HUES6 (cell line): ENCODE measurements around the gene ARID5B.

Source experiments
- H3K27ac ChIP-seq: 2 replicates; pipeline ENCODE4 v1.7.0; 2013; ENCODE audit warnings: low read depth, mild to moderate bottlenecking, low read length, inconsistent platforms
- H3K27me3 ChIP-seq: 2 replicates; pipeline ENCODE4 v1.6.1; 2013; ENCODE audit warnings: low read length; ENCODE audit not compliant: control insufficient read depth, insufficient read depth
- H3K36me3 ChIP-seq: 2 replicates; pipeline ENCODE4 v1.6.1; 2013; ENCODE audit warnings: low read length; ENCODE audit not compliant: control insufficient read depth, insufficient read depth
- H3K4me1 ChIP-seq: 2 replicates; pipeline ENCODE4 v1.6.1; 2013; ENCODE audit warnings: low read length; ENCODE audit not compliant: control insufficient read depth, insufficient read depth
- H3K4me3 ChIP-seq: 2 replicates; pipeline ENCODE4 v1.5.1; 2013; ENCODE audit warnings: low read depth, low read length
- H3K9ac ChIP-seq: one replicate; pipeline ENCODE4 v1.6.1; 2013; ENCODE audit warnings: mild to moderate bottlenecking, low read length
- H3K9me3 ChIP-seq: 2 replicates; pipeline ENCODE4 v1.6.1; 2013; ENCODE audit warnings: low read depth, low read length; ENCODE audit not compliant: control insufficient read depth, insufficient read depth

The ARID5B gene

GRCh38 chr10:61984803-61985418 is 83.4 kb downstream of the ARID5B start:
- Histone ChIP-seq H3K4me3 (no peak overlapping the region), H3K9ac (no peak overlapping the region), H3K4me1 (peaks cover 30% of the 10 kb centered on the region), H3K9me3 (no peaks in the 10 kb centered on the region), H3K27me3 (no peaks in the 10 kb centered on the region), H3K36me3 (no peaks in the 10 kb centered on the region), H3K27ac (no peak overlapping the region)

GRCh38 chr10:61985715-61986114 is 84.2 kb downstream of the ARID5B start:
- no peaks in the 10 kb centered on the region for H3K27me3 ChIP-seq
- peaks cover 30% of the 10 kb centered on the region for H3K4me1 ChIP-seq
- H3K4me3 ChIP-seq = no peak overlapping the region
- no peaks in the 10 kb centered on the region for H3K9me3 ChIP-seq
- H3K9ac ChIP-seq = no peak overlapping the region
- no peak overlapping the region for H3K27ac ChIP-seq
- H3K36me3 ChIP-seq = no peaks in the 10 kb centered on the region

DNA sequence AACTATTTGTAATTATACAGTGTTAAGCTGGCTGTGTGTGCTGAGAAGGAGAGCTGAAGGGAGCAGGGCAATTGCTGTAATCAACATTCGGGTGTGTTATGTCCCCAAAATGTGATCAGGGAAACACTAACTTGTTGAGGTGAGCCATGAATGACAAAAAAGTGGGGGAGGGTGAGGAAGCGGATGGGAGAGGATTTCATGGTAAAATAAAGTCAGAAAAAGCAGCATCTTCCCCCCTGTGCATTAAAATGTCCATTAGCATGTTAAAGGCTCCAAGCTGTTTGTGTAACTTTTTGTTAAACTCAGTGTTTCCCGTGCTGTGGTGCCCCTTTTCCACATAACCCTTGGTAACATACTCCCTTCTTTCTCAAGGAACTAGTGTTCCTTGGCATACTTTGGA is 84.9 kb downstream of the ARID5B start:
- H3K27ac ChIP-seq = peak overlapping the region; percentile 31; the same call in 1 of the 2 replicates
- H3K4me1 ChIP-seq = peaks cover 30% of the 10 kb centered on the region
- no peaks in the 10 kb centered on the region for H3K9me3 ChIP-seq
- no peaks in the 10 kb centered on the region for H3K27me3 ChIP-seq
- no peak overlapping the region for H3K9ac ChIP-seq
- no peaks in the 10 kb centered on the region for H3K36me3 ChIP-seq
- peak overlapping the region; percentile 30; the same call in 1 of the 2 replicates for H3K4me3 ChIP-seq

DNA sequence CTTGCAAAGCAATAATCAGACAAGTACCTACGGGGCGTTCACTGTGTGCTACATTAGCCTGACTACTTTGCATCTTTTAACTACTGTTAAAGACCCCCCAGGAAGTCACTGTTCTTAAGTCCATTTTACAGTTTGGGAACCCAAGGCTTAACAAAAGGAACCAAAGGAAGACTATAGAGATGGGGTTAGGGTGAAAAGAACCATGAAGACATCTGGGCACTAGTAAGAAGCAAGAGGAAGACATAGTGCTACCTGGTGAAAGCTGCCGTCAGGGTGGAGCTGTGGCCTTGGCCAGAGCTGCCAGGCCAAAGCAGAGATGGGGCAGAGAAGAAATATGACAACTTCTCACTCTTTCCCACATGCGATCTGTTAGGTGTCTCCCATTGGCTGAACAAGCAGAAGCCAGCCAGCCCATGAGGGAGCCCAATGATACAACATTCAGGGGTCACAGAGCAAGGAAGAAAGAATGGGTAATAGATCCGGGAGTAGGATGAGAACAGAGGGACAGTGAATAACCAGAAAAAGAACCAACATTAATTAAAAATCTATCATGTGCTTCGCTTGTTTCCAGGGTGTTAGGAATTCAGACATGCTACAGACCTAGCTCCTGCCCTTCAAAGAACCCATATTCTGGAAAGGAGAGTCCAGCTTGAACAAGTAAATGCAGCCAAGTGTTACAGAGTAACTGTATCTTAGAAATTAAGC is 85.4 kb downstream of the ARID5B start:
- Histone ChIP-seq H3K9ac (no peak overlapping the region), H3K4me3 (peak overlapping the region; percentile 30; the same call in 1 of the 2 replicates), H3K27me3 (no peaks in the 10 kb centered on the region), H3K9me3 (no peaks in the 10 kb centered on the region), H3K36me3 (no peaks in the 10 kb centered on the region), H3K27ac (peak overlapping the region; percentile 31; the same call in 1 of the 2 replicates), H3K4me1 (peaks cover 30% of the 10 kb centered on the region)

DNA sequence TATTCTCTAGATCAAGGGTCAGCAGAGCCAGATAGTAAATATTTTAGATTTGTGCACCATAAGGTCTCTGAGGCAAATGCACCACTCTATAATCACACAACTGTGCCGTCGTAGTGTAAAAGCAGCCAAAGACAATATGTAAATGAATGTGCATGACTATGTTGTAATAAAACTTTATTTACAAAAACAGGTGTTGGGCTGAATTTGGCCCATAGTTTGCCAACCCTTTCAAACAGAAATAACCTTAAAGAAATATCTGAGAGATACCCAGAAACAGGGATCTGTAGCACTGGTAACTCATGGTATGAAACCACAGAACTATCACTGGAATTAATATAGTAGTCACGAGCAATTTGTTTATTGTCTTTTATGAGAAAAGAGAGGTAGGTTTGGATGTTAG is 86.0 kb downstream of the ARID5B start:
- H3K27me3 ChIP-seq = no peaks in the 10 kb centered on the region
- no peak overlapping the region for H3K4me3 ChIP-seq
- peaks cover 30% of the 10 kb centered on the region for H3K4me1 ChIP-seq
- no peaks in the 10 kb centered on the region for H3K36me3 ChIP-seq
- no peaks in the 10 kb centered on the region for H3K9me3 ChIP-seq
- H3K9ac ChIP-seq = no peak overlapping the region
- no peak overlapping the region for H3K27ac ChIP-seq

- no peaks in the 10 kb centered on the region for H3K9me3 ChIP-seq
- no peak overlapping the region for H3K27ac ChIP-seq
- no peaks in the 10 kb centered on the region for H3K36me3 ChIP-seq
- H3K4me3 ChIP-seq = no peak overlapping the region
- H3K4me1 ChIP-seq = peaks cover 33% of the 10 kb centered on the region
- no peaks in the 10 kb centered on the region for H3K27me3 ChIP-seq
- H3K9ac ChIP-seq = no peak overlapping the region
Observed at GRCh38 chr10:61987951-61988379, 86.5 kb downstream of the ARID5B start.

DNA sequence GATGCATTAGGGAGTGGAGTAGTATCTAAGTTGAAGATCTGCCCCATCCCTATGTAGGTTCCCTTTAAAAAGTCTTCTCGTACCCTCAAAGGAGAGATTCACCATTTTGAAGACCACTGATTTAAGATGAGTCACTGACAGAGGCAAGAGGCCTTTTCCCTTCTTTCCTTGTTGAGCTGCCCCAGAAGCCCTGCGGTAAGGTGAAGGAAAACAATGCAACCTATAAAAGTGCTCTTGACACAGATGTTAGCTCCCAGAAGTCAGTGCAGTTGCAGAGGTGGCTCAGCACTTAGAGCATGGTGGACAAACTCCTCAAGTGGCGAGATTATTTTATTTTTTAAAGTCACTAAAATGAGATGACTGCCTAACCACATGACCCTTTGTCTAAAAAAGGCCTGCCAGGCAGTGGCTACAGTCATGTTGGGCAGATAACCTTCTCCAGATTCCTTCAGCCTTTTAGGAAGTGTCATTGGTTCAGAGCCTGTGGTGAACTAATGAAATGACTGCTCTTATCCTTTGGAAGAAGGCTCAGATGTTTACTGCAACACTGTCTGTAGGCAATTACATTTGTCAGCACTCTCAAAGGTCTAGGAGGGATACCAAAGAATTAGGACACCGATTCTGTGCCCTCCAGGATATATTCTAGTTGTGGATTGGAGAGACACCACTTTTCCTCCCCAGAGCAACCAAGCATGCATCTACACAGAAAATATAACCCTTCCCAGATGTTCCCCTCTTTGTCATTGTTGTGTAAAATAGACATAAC is 88.7 kb downstream of the ARID5B start:
- H3K27ac ChIP-seq = no peak overlapping the region
- H3K36me3 ChIP-seq = no peaks in the 10 kb centered on the region
- peaks cover 37% of the 10 kb centered on the region for H3K4me1 ChIP-seq

DNA sequence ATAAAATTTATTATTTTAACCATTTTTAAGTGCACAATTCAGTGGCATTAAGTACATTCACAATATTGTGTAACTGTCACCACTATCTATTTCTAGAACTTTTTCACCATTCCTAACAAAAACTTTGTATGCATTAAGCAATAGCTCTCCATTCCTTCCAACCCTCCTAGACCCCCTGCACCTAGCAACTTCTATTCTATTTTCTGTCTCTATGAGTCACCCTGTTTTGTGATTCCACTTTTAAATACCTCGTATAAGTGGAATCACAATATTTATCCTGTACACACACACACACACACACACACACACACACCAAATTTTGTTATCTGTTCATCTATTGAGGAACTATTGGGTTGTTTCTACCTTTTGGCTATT is 89.2 kb downstream of the ARID5B start:
- Histone ChIP-seq H3K9me3 (no peaks in the 10 kb centered on the region), H3K27me3 (no peaks in the 10 kb centered on the region), H3K27ac (no peak overlapping the region), H3K9ac (no peak overlapping the region), H3K36me3 (no peaks in the 10 kb centered on the region), H3K4me1 (peaks cover 31% of the 10 kb centered on the region), H3K4me3 (no peak overlapping the region)

More for the DNA sequence above, 88.7 kb downstream of the ARID5B start:
- no peak overlapping the region for H3K4me3 ChIP-seq
- no peaks in the 10 kb centered on the region for H3K27me3 ChIP-seq
- no peak overlapping the region for H3K9ac ChIP-seq
- H3K9me3 ChIP-seq = no peaks in the 10 kb centered on the region

DNA sequence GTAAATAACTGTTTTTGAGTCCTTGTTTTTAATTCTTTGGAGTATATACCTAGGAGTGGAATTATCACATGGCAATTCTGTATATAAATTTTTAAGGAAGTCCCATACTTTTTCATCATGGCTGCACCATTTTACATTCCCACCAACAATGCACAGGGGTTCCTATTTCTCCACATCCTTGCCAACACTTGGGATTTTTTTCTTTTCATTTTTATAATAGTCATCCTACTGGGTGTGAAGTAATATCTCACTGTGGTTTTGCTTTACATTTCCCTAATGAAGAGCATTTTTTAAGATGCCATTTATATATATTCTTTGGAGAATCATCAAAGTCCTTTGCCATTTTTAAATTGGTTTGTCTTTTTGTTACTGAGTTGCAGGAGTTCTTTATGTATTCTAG is 89.7 kb downstream of the ARID5B start:
- H3K9ac ChIP-seq = no peak overlapping the region
- H3K4me1 ChIP-seq = peaks cover 27% of the 10 kb centered on the region
- H3K4me3 ChIP-seq = no peak overlapping the region
- no peaks in the 10 kb centered on the region for H3K27me3 ChIP-seq
- H3K36me3 ChIP-seq = no peaks in the 10 kb centered on the region
- no peaks in the 10 kb centered on the region for H3K9me3 ChIP-seq
- H3K27ac ChIP-seq = no peak overlapping the region

GRCh38 chr10:61992059-61992460 is 90.6 kb downstream of the ARID5B start:
- H3K4me1 ChIP-seq = peaks cover 19% of the 10 kb centered on the region
- no peak overlapping the region for H3K4me3 ChIP-seq
- no peaks in the 10 kb centered on the region for H3K27me3 ChIP-seq
- H3K36me3 ChIP-seq = no peaks in the 10 kb centered on the region
- no peak overlapping the region for H3K27ac ChIP-seq
- no peak overlapping the region for H3K9ac ChIP-seq
- no peaks in the 10 kb centered on the region for H3K9me3 ChIP-seq
